NCI-H748 (cell line): ENCODE data around the gene SLC38A10.

Source experiments
- DNase-seq: peaks from one replicate; lab custom pipeline; 2025; ENCODE audit not compliant: unreplicated experiment; lab: John Stamatoyannopoulos, UW

SLC38A10 gene

GRCh38 chr17:81299846-81300585, 4.9 kb upstream of the SLC38A10 start:
- no peak for DNase-seq

- no peak for DNase-seq
Measured at GRCh38 chr17:81298991-81299738, 4.1 kb upstream of the SLC38A10 start.

- DNase-seq = no peak
Measured at GRCh38 chr17:81298325-81298990, 3.4 kb upstream of the SLC38A10 start.

- peak; percentile 50 for DNase-seq
Measured at GRCh38 chr17:81295676-81296381, 722 bp upstream of the SLC38A10 start.

GRCh38 chr17:81294512-81295030, 536 bp downstream of the SLC38A10 start:
- peak; percentile 18 for DNase-seq

- no peak for DNase-seq
Measured at GRCh38 chr17:81292450-81292849, 2.7 kb downstream of the SLC38A10 start.

- DNase-seq = peak; percentile 60
Measured at GRCh38 chr17:81291662-81292061, 3.4 kb downstream of the SLC38A10 start.

- no peak for DNase-seq
Measured at GRCh38 chr17:81290230-81290629, 4.9 kb downstream of the SLC38A10 start.

GRCh38 chr17:81289627-81290026, 5.5 kb downstream of the SLC38A10 start:
- DNase-seq = no peak

GRCh38 chr17:81288715-81289114, 6.4 kb downstream of the SLC38A10 start:
- no peak for DNase-seq

GRCh38 chr17:81287741-81288430, 7.2 kb downstream of the SLC38A10 start:
- DNase-seq = no peak

GRCh38 chr17:81287152-81287551, 8.0 kb downstream of the SLC38A10 start:
- DNase-seq = no peak

GRCh38 chr17:81286491-81287145, 8.5 kb downstream of the SLC38A10 start:
- DNase-seq = no peak

GRCh38 chr17:81285894-81286293, 9.2 kb downstream of the SLC38A10 start:
- no peak for DNase-seq

GRCh38 chr17:81285179-81285878, 9.8 kb downstream of the SLC38A10 start:
- DNase-seq = no peak

GRCh38 chr17:81282876-81283275, 12.2 kb downstream of the SLC38A10 start:
- DNase-seq = no peak

GRCh38 chr17:81282141-81282540, 13.0 kb downstream of the SLC38A10 start:
- DNase-seq = no peak

- no peak for DNase-seq
Measured at GRCh38 chr17:81280571-81280970, 14.5 kb downstream of the SLC38A10 start.
